Activated naive CD8-positive, alpha-beta T cell (primary cell): Measurements from ENCODE around the gene ABHD17A.

Source experiments
- H3K27ac Mint-ChIP-seq: one replicate; pipeline ENCODE4 v1.8.0; 2021; ENCODE audit warnings: mixed read lengths
- H3K27me3 Mint-ChIP-seq: one replicate; pipeline ENCODE4 v1.8.0; 2021; ENCODE audit warnings: mixed read lengths
- H3K36me3 Mint-ChIP-seq: one replicate; pipeline ENCODE4 v1.8.0; 2021; ENCODE audit warnings: mixed read lengths
- H3K4me1 Mint-ChIP-seq: one replicate; pipeline ENCODE4 v1.8.0; 2021; ENCODE audit warnings: low read depth, mixed read lengths
- H3K4me3 Mint-ChIP-seq: one replicate; pipeline ENCODE4 v1.8.0; 2021; ENCODE audit warnings: mild to moderate bottlenecking, mixed read lengths
- H3K9me3 Mint-ChIP-seq: one replicate; pipeline ENCODE4 v1.8.0; 2021; ENCODE audit warnings: low read depth, mixed read lengths

Gene ABHD17A

DNA sequence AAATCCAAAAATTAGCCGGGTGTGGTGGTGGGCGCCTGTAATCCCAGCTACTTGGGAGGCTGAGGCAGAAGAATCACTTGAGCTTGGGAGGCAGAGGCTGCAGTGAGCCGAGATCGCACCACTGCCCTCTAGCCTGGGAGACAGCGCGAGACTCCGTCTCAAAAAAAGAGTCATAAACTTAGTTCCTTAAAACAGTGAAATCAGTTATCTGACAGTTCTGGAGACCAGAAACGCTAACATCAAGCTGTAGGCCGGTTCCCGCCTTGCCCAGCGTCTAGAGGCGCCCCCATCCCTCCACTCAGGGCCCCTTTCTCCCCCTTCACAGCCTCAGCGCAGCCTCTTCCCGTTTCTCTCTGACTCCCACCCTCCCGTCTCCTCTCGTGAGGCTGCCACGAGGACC, 31.9 kb upstream of the ABHD17A start:
- Mint-ChIP-seq H3K36me3 (no peaks in the 10 kb centered on the region), H3K9me3 (no peaks in the 10 kb centered on the region), H3K27me3 (no peaks in the 10 kb centered on the region), H3K27ac (no peak overlapping the region), H3K4me3 (no peak overlapping the region), H3K4me1 (no peaks in the 10 kb centered on the region)

DNA sequence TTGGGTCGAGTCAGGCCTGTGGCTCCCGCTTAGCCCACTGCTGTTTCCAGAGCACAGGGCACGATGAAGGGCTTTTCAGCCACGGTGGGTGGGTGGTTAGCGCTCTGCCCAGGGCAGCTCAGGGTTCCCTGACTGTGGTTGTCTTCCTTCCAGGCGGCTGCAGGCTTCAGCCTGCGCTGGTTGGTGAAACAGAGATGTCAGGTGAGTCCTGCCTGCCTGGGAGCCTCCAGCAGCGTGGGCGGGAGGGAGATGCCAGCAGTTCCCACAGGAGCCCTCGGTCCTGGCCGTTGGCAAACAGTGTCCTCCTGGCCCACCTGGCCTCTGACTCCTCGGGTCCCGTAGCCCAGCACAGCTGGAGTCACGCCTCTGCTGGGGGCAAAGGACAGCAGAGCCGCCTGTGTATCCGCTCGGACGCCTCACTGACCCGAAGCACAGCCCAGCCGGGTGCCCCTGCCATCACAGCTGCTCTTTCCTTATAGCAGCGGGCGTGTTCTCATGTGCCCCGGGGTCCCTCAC, 29.6 kb upstream of the ABHD17A start:
- Mint-ChIP-seq H3K9me3 (no peaks in the 10 kb centered on the region), H3K4me3 (no peak overlapping the region), H3K4me1 (peaks cover 4% of the 10 kb centered on the region), H3K36me3 (no peaks in the 10 kb centered on the region), H3K27me3 (no peaks in the 10 kb centered on the region), H3K27ac (no peak overlapping the region)

DNA sequence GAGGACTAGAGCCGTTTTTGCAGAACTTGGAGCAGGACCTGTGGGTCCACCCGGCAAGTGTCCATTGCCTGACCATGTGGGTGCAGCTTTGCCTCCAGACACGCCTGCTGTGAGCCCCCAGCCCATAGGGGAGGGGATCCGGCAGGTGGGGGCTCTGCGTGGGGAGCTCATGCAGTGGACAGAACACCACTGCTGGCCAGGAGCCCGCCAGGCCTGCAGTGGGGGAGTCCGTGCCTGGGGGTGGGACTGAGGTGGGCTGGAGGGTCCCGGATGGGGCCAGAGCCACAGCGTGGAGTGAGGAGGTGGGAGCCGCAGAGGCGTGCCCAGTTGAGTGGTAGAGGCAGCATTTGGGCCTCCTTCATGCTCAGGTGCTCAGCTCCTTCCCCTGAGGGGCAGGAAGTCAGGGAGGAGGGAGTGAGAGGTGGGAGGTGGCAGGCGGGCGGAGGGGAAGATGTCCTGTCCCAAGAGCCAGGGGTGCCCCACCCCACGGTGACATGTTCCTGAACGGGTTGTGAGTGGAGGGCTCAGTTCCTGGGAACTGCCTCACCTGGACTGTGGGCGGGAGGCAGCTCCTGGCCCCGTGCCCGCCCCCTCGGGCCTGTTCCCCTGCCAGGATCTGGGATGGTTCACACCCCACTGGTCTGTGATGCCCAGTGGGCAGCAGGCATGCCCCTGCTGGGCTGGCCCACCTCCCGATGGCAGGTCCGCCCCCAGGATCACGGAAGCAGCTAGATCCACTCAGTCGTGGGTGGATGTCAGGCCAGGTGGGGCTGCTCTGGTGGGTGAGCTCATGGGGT, 28.7 kb upstream of the ABHD17A start:
- H3K4me3 Mint-ChIP-seq = no peak overlapping the region
- no peaks in the 10 kb centered on the region for H3K27me3 Mint-ChIP-seq
- no peaks in the 10 kb centered on the region for H3K9me3 Mint-ChIP-seq
- H3K27ac Mint-ChIP-seq = no peak overlapping the region
- H3K36me3 Mint-ChIP-seq = no peaks in the 10 kb centered on the region
- H3K4me1 Mint-ChIP-seq = peaks cover 11% of the 10 kb centered on the region

DNA sequence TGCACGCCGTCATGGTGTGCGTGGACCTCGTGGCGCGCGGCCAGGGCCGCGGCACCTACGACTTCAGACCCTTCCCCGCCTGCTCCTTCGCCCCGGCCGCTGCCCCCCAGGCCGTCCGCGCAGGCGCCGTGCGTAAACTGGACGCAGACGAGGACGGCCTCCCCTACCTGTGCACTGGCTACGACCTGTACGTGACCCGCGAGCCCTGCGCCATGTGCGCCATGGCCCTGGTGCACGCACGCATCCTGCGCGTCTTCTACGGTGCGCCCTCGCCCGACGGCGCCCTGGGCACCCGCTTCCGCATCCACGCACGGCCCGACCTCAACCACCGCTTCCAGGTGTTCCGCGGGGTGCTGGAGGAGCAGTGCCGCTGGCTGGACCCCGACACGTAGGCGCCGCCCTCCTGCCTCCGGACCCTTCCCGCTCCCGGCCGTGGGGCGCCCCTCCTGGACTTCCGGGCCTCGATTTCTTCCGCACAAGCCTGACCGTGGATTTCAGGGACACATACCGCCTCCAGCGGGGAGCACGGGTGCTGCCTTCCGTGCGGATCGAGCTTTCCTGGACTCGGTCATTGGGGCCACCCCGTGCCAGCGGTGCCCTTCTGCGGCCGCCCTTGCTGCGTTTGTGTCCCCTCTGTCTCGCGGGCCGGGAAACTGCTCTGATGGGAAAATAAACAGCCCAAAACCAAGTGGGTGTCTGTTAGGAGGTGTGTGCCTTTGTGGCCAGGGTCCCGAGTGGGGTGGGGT, 27.6 kb upstream of the ABHD17A start:
- Mint-ChIP-seq H3K27ac (no peak overlapping the region), H3K4me1 (peaks cover 16% of the 10 kb centered on the region), H3K4me3 (no peak overlapping the region), H3K27me3 (no peaks in the 10 kb centered on the region), H3K36me3 (no peaks in the 10 kb centered on the region), H3K9me3 (no peaks in the 10 kb centered on the region)

DNA sequence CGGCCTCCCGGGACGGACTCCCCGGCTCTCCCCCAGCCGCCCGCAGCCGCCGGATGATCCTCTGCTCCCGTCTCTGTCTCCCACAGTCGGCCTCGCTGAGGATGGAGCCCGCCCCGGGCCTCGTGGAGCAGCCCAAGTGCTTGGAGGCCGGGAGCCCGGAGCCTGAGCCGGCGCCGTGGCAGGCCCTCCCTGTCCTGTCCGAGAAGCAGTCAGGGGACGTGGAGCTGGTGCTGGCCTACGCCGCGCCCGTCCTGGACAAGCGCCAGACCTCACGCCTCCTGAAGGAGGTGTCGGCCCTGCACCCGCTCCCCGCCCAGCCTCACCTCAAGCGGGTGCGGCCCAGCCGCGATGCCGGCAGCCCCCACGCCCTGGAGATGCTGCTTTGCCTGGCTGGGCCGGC, 26.7 kb upstream of the ABHD17A start:
- H3K27me3 Mint-ChIP-seq = no peaks in the 10 kb centered on the region
- H3K4me1 Mint-ChIP-seq = peaks cover 19% of the 10 kb centered on the region
- H3K36me3 Mint-ChIP-seq = no peaks in the 10 kb centered on the region
- H3K9me3 Mint-ChIP-seq = no peaks in the 10 kb centered on the region
- H3K4me3 Mint-ChIP-seq = no peak overlapping the region
- H3K27ac Mint-ChIP-seq = no peak overlapping the region

DNA sequence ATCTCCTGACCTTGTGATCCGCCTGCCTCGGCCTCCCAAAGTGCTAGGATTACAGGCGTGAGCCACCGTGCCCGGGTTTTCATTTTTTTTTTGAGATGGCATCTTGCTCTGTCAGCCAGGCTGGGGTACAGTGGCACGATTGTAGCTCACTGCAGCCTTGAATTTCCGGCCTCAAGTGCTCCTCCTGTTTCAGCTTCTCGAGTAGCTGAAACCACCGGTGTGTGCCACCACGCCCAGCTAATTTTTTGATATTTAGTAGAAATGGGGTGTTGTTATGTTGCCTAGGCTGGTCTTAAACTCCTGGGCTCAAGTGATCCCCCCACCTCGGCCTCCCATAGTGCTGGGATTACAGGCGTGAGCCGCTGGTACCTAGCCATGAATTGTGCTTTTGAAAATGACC, 25.8 kb upstream of the ABHD17A start:
- Mint-ChIP-seq H3K27me3 (no peaks in the 10 kb centered on the region), H3K4me3 (no peak overlapping the region), H3K4me1 (peaks cover 19% of the 10 kb centered on the region), H3K27ac (no peak overlapping the region), H3K9me3 (no peaks in the 10 kb centered on the region), H3K36me3 (no peaks in the 10 kb centered on the region)

DNA sequence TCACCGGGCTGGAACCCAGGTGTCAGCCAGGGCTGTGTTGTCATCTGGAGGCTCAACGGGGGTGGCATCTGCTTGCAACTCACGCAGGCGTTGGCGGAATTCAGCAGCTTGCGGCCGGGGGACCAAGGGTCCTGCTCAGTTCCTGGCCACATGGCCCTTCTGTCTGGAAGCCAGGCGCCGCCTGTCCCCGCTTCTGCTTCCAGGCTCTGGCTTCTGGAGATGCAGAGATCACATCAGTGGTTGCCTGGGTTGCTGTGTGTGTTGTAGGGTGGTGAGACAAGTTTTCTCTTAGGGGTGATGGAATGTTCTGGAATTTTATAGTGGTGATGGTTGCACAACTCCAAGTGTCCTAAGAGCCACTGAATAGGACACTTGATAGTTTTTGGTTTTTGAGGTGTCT, 24.9 kb upstream of the ABHD17A start:
- Mint-ChIP-seq H3K4me3 (no peak overlapping the region), H3K27me3 (no peaks in the 10 kb centered on the region), H3K36me3 (no peaks in the 10 kb centered on the region), H3K27ac (no peak overlapping the region), H3K4me1 (peaks cover 24% of the 10 kb centered on the region), H3K9me3 (no peaks in the 10 kb centered on the region)

DNA sequence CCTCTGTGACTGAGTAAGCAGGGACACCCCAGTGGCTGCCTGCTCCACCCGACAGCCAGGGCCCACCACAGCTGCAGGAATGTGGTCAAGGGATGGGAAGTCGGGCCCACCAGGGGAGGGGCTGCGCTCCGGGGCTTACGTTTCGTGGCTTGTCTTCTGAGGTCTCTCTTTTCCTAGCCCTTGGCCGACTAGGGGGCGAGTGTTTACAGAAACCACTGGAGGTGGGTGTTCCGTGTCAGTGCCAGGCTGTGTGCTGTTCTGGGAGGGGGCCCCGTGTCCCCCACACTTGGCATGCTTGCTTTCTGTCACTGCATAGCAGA, 24.4 kb upstream of the ABHD17A start:
- Mint-ChIP-seq H3K36me3 (no peaks in the 10 kb centered on the region), H3K27ac (no peak overlapping the region), H3K4me1 (peaks cover 25% of the 10 kb centered on the region), H3K9me3 (no peaks in the 10 kb centered on the region), H3K27me3 (no peaks in the 10 kb centered on the region), H3K4me3 (peak overlapping the region; percentile 13)

DNA sequence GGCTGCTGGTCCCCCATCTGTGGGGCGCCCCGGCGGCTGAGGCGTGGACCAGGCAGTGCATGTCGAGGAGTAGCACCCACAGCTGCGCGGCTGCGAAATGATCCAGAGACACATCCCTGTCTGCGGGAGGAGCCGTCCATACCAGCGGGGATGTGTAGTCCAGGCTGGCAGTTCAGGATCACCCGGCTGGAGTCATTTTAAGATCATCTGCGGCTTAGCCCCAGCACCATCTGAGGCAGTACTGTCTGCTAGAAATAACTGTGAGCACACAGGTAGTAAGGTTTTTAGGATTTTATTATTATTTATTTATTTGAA, 23.0 kb upstream of the ABHD17A start:
- Mint-ChIP-seq H3K4me1 (peaks cover 35% of the 10 kb centered on the region), H3K27me3 (no peaks in the 10 kb centered on the region), H3K36me3 (no peaks in the 10 kb centered on the region), H3K9me3 (no peaks in the 10 kb centered on the region), H3K27ac (no peak overlapping the region), H3K4me3 (no peak overlapping the region)

DNA sequence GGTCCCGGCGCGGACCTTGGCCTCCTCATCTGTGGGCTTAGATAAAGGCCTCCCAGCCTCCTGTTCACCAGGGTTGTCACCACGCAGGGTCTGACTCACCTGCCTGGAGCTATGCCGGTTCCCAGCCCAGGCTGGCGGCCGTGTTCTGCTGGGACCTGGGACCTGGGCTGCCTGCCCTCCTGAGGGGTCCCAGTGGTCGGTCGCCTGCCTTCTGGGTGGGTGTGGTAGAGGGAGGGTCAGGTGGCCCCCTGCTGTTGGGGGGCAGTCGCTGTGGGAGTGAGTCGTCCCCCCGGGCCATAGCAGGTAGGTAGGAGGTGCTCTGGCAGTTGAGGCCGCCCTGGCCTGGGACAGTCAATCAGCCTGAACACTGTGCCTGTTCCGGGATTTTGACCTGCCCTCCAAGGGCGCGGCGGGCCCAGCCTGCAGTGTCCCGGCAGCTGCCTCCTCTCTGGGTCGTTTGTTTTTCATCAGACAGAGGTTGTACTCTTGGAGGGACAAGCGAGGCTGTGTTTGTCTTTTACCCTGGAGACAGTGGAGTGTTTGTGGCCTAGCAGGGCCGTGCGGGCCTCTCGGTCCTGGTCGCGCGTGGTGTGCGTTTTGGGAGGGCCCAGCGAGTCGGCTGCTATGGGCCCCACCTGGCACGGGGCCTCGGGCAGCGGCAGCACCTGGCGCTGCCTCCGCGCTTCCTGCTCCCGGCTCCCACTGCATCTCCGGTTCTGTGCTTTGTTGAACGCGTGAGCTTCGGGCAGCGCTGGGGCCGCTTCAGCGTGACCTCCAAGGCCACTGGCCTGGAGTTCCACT, 22.5 kb upstream of the ABHD17A start:
- peaks cover 40% of the 10 kb centered on the region for H3K4me1 Mint-ChIP-seq
- no peaks in the 10 kb centered on the region for H3K27me3 Mint-ChIP-seq
- no peak overlapping the region for H3K4me3 Mint-ChIP-seq
- H3K9me3 Mint-ChIP-seq = no peaks in the 10 kb centered on the region
- H3K36me3 Mint-ChIP-seq = no peaks in the 10 kb centered on the region
- H3K27ac Mint-ChIP-seq = no peak overlapping the region

DNA sequence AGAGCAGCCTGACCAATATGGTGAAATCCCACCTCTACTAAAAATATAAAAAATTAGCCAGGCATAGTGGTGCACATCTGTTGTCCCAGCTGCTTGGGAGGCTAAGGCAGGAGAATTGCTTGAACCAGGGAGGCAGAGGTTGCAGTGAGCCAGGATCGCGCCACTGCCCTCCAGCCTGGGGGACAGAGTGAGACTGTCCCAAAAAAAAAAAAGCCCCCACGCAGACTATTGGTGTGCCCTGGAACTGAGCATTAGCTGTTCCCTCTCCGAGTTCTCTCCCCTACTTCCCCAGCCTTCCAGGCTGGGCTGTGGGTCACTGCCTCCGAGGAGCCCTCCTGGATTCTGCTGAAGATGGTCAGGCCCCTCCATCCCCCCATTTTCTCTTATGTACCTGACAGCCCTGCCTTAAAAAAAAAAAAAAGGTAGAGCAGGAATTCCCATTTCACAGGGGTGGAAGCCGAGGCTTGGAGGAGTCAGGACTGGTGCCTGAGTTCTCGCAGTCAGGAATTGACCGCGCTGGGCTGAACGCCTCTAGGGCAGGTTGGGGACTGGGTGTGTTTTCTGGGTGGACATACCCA, 21.8 kb upstream of the ABHD17A start:
- Mint-ChIP-seq H3K9me3 (no peaks in the 10 kb centered on the region), H3K27ac (no peak overlapping the region), H3K27me3 (no peaks in the 10 kb centered on the region), H3K36me3 (no peaks in the 10 kb centered on the region), H3K4me1 (peaks cover 40% of the 10 kb centered on the region), H3K4me3 (peak overlapping the region; percentile 35)

DNA sequence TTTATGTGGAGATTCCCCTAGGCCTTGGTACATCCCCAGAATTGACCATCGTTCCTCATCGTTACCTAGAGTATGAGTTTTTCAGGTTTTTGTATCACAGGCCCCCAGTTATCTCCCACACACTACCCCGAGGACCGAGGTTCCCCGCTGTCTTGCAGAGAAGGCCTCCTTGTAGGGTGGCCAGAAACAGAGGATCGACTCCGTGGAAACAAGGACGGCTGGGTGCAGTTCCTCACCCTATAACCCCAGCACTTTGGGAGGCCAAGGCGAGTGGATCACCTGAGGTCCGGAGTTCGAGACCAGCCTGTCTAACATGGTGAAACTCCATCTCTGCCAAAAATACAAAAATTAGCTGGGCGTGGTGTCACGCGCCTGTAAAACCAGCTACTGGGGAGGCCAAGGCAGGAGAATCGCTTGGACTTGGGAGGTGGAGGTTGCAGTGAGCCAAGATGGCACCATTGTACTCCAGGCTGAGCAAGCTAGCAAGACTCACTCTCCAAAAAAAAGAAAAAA, 20.6 kb upstream of the ABHD17A start:
- H3K9me3 Mint-ChIP-seq = no peaks in the 10 kb centered on the region
- H3K27ac Mint-ChIP-seq = peak overlapping the region; percentile 84
- peaks cover 40% of the 10 kb centered on the region for H3K4me1 Mint-ChIP-seq
- H3K4me3 Mint-ChIP-seq = peak overlapping the region; percentile 92
- no peaks in the 10 kb centered on the region for H3K36me3 Mint-ChIP-seq
- H3K27me3 Mint-ChIP-seq = no peaks in the 10 kb centered on the region

DNA sequence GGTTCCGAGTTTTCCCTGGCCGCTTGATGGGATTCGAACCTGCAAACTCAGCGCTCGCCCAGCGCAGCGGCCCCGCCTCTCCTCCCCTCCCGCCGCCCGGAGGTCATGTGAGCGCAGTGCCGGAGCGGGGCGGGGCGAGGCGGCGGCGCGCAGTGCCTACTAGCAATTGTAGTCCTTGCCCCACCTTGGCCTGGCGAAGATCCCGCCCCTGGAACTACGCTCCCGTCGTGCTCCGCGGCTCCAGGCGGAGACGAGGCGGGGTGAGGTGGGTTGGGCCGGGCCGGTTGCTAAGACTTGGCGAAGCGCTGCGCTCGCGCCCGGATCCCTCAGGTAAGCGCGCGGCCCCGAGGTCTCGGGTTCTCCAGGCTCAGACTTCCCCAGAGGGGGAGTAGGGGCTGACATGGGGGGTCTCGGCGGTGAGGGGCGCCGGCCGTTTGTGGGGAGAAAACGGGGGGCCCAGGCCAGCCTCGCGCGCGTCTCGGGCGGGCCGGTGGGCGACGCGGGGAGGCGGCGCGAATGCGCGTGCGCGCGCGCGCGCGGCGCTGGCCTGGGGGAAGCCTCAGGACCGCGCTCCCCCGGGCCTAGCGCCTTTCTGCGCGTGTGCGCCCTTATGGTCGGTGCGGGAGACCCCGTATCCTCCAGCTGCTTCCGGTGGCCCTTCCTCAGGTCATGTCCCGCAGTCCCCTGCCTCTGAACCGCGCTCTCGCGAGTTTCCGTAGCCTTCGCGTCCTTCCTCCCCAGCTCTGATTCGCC, 20.0 kb upstream of the ABHD17A start, which contains the start of the genes ADAT3 and SCAMP4:
ADAT3 (plus strand) TSS at position 290 of the 753 bp plus-strand sequence. CDS start 6,649 bp downstream, outside the sequence.
SCAMP4 (plus strand) TSS at position 290 of the 753 bp plus-strand sequence. CDS start 9,621 bp downstream, outside the sequence.
- H3K4me1 Mint-ChIP-seq = peaks cover 39% of the 10 kb centered on the region
- no peaks in the 10 kb centered on the region for H3K9me3 Mint-ChIP-seq
- H3K36me3 Mint-ChIP-seq = no peaks in the 10 kb centered on the region
- H3K27me3 Mint-ChIP-seq = no peaks in the 10 kb centered on the region
- H3K4me3 Mint-ChIP-seq = peak within 1 kb of the TSS; percentile 92
- peak within 1 kb of the TSS; percentile 84 for H3K27ac Mint-ChIP-seq

DNA sequence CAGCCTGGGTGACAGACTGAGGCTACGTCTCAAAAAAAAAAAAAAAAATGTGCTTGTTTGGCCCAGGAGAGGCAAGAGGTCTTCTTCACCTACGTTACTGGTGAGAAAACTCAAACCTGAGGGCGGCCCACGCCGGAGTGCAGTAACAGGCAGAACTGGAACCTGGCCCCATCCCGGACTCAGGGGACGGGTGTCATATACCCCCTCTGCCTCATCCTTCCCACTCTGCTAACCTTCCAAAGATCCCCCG, 19.5 kb upstream of the ABHD17A start:
- Mint-ChIP-seq H3K4me3 (peak overlapping the region; percentile 78), H3K9me3 (no peaks in the 10 kb centered on the region), H3K27me3 (no peaks in the 10 kb centered on the region), H3K4me1 (peaks cover 35% of the 10 kb centered on the region), H3K27ac (no peak overlapping the region), H3K36me3 (no peaks in the 10 kb centered on the region)
